OCI-LY3 (cell line): Measurements from ENCODE around the gene RPUSD1.
"Not testable (repeated sequence)": the region's sequence is repeated elsewhere in the genome, so short reads cannot be mapped to it uniquely, and the experiment has no call there.

Experiments
- H2AFZ ChIP-seq: fragments of 200-600, 300-600 bp; shearing (Covaris generic); 2 replicates; pipeline ENCODE4 v1.6.0; 2014; ENCODE audit warnings: antibody characterized with exemption, low read depth, low read length
- H3K27ac ChIP-seq: fragments of 200-600, 300-600 bp; sonication (generic); 2 replicates; pipeline ENCODE4 v1.5.1; 2014; ENCODE audit warnings: mild to moderate bottlenecking, low read length, moderate library complexity, mixed read lengths
- H3K27me3 ChIP-seq: fragments of 200-600, 300-600 bp; sonication (generic); 2 replicates; pipeline ENCODE4 v1.6.1; 2014; ENCODE audit warnings: low read depth, low read length, mixed read lengths
- H3K36me3 ChIP-seq: fragments of 200-600, 300-600 bp; sonication (generic); replicated peaks from 2 replicates; pipeline ENCODE3; 2014; ENCODE audit warnings: low read depth, low read length, mixed read lengths
- H3K4me1 ChIP-seq: fragments of 300-600, 200-600 bp; sonication (generic); 2 replicates; pipeline ENCODE4 v1.6.1; 2014; ENCODE audit warnings: low read length, mixed read lengths
- H3K4me2 ChIP-seq: fragments of 200-600, 300-600 bp; sonication (generic); 2 replicates; pipeline ENCODE4 v1.6.1; 2014; ENCODE audit warnings: low read length, mixed read lengths
- H3K4me3 ChIP-seq: fragments of 300-600, 200-600 bp; sonication (generic); 2 replicates; pipeline ENCODE4 v1.5.1; 2014; ENCODE audit warnings: antibody characterized with exemption, mild to moderate bottlenecking, low read length, moderate library complexity
- H3K79me2 ChIP-seq: fragments of 300-600, 200-600 bp; shearing (Covaris generic); 2 replicates; pipeline ENCODE4 v1.6.1; 2014; ENCODE audit warnings: mild to moderate bottlenecking, low read length, mixed read lengths
- H3K9ac ChIP-seq: fragments of 300-600, 200-600 bp; shearing (Covaris generic); 2 replicates; pipeline ENCODE4 v1.6.0; 2014; ENCODE audit warnings: mild to moderate bottlenecking, low read length, moderate library complexity
- H3K9me3 ChIP-seq: fragments of 200-600, 300-600 bp; shearing (Covaris generic); 2 replicates; pipeline ENCODE4 v1.6.1; 2014; ENCODE audit warnings: low read length, mixed read lengths; ENCODE audit not compliant: insufficient read depth
- H4K20me1 ChIP-seq: fragments of 200-600, 300-600 bp; sonication (generic); 2 replicates; pipeline ENCODE4 v1.6.1; 2016; ENCODE audit warnings: low read length, mixed read lengths; ENCODE audit not compliant: insufficient read depth
- EZH2phosphoT487 ChIP-seq: fragments of 200-600 bp; shearing (Covaris generic); IDR thresholded peaks from 2 replicates; pipeline ENCODE4 v1.6.1; 2018; ENCODE audit warnings: antibody characterized with exemption, mixed run types, low read depth
- TF ChIP-seq, protein P1 (sequence below): fragments of 200-600, 300-600 bp; sonication (generic); IDR thresholded peaks from 2 replicates; pipeline ENCODE4 v1.5.1; 2014; ENCODE audit warnings: antibody characterized with exemption, low read length, low read depth

RPUSD1 gene

DNA sequence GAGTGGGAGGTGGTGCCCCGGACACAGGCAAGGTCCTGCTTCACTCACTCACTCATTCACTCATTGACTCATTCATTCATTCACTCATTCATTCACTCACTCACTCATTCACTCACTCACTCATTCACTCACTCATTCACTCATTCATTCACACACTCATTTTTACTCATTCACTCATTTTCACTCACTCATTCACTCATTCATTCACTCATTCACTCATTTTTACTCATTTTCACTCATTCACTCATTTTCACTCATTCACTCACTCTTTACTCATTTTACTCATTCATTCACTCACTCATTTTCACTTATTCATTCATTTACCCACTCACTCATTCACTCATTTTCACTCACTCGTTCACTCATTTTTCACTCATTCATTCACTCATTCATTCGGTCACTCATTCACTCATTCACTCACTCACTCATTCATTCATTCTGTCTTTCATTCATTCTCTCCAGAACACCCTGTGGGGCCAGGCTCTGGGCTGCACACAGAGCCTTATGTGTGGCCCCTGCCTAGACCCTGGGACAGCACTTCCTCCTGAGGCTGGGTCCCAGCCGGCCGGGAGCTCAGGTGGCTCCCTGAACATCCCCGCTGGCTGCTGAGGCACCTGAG is 9.2 kb downstream of the RPUSD1 start:
- H3K4me1 ChIP-seq: no peaks in the 10 kb centered on the region
- TF ChIP-seq, protein P1, sequence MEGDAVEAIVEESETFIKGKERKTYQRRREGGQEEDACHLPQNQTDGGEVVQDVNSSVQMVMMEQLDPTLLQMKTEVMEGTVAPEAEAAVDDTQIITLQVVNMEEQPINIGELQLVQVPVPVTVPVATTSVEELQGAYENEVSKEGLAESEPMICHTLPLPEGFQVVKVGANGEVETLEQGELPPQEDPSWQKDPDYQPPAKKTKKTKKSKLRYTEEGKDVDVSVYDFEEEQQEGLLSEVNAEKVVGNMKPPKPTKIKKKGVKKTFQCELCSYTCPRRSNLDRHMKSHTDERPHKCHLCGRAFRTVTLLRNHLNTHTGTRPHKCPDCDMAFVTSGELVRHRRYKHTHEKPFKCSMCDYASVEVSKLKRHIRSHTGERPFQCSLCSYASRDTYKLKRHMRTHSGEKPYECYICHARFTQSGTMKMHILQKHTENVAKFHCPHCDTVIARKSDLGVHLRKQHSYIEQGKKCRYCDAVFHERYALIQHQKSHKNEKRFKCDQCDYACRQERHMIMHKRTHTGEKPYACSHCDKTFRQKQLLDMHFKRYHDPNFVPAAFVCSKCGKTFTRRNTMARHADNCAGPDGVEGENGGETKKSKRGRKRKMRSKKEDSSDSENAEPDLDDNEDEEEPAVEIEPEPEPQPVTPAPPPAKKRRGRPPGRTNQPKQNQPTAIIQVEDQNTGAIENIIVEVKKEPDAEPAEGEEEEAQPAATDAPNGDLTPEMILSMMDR: no peak
- no peak for TF ChIP-seq EZH2phosphoT487
- H3K27ac ChIP-seq: no peak overlapping the region
- no peak overlapping the region for H3K9ac ChIP-seq
- no peaks in the 10 kb centered on the region for H3K36me3 ChIP-seq
- no peaks in the 10 kb centered on the region for H3K9me3 ChIP-seq
- H3K79me2 ChIP-seq: no peaks in the 10 kb centered on the region
- no peak overlapping the region for H3K4me3 ChIP-seq
- peaks cover 20% of the 10 kb centered on the region for H3K27me3 ChIP-seq
- H4K20me1 ChIP-seq: no peaks in the 10 kb centered on the region
- no peak overlapping the region for H2AFZ ChIP-seq
- H3K4me2 ChIP-seq: no peak overlapping the region

DNA sequence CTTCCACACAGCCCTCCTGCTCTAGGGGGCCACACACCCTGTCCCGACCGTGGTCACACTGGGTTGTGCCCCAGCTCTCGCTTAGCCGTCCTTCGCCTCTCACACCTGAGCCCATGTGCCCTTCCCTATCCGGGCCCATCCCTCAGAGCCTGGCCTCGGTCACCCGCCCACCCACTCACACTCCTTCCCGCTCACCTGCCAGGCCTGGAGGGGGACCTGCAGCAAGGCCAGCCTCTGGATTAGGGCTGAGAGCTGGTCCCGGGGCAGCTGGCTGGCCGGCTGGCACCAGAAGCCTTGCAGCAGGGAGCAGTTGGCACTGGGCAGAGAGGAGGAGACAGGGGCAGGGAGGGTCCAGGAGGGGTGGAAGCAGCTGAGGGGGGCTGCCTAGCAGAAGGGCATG is 9.7 kb downstream of the RPUSD1 start:
- TF ChIP-seq, protein P1: no peak
- Histone ChIP-seq H3K9ac (no peak overlapping the region), H3K4me3 (no peak overlapping the region), H3K36me3 (no peaks in the 10 kb centered on the region), H3K9me3 (no peaks in the 10 kb centered on the region), H3K4me2 (no peak overlapping the region), H3K27me3 (peaks cover 20% of the 10 kb centered on the region), H3K79me2 (no peaks in the 10 kb centered on the region), H4K20me1 (no peaks in the 10 kb centered on the region), H3K4me1 (no peaks in the 10 kb centered on the region), H3K27ac (no peak overlapping the region), H2AFZ (no peak overlapping the region)

DNA sequence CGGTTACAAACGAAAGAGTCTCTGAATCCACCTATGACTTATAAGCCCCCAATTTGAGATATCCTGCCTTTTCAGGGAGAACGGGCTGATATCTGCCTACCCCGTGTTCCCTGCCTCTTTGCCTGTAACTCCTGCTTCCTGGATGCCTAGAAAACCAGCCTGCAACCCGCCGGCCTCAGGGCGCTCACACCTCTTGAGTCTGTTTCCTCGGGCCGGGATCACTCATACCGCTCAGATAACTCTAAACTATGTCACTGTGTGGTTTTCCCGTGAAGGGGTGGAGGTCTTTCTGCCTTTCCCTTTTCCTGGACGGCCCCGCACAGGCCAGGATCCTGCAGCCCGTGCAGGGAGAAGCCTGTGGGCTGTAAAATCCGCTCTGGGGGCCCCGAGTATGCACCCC is 10.4 kb downstream of the RPUSD1 start:
- TF ChIP-seq, protein P1: no peak
- no peak for TF ChIP-seq EZH2phosphoT487
- Histone ChIP-seq H3K27ac (no peak overlapping the region), H3K4me3 (no peak overlapping the region), H3K9ac (no peak overlapping the region), H2AFZ (peak overlapping the region; percentile 64; the same call in 1 of the 2 replicates), H3K36me3 (no peaks in the 10 kb centered on the region), H3K27me3 (peaks cover 15% of the 10 kb centered on the region), H4K20me1 (no peaks in the 10 kb centered on the region), H3K4me2 (no peak overlapping the region), H3K79me2 (no peaks in the 10 kb centered on the region), H3K9me3 (no peaks in the 10 kb centered on the region), H3K4me1 (no peaks in the 10 kb centered on the region)

DNA sequence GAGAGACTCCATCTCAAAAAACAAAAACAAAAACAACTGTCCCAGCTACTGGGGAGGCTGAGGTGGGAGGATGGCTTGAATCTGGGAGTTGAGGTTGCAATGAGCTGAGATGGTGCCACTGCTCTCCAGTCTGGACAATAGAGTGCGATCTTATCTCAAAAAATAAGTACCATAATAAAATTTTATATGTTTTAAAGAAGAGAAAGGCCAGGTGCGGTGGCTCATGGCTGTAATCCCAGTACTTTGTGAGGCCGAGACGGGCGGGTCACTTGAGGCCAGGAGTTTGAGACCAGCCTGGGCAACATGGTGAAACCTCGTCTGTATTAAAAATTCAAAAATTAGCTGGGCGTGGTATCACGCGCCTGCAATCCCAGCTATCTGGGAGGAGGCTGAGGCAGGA is 11.4 kb downstream of the RPUSD1 start:
- Histone ChIP-seq H3K27ac (no peak overlapping the region), H3K27me3 (peaks cover 15% of the 10 kb centered on the region), H3K79me2 (no peaks in the 10 kb centered on the region), H3K36me3 (no peaks in the 10 kb centered on the region), H4K20me1 (no peaks in the 10 kb centered on the region), H2AFZ (no peak overlapping the region), H3K9ac (no peak overlapping the region), H3K4me2 (no peak overlapping the region), H3K4me3 (no peak overlapping the region), H3K4me1 (no peaks in the 10 kb centered on the region), H3K9me3 (no peaks in the 10 kb centered on the region)
- no peak for TF ChIP-seq EZH2phosphoT487
- TF ChIP-seq, protein P1: no peak

DNA sequence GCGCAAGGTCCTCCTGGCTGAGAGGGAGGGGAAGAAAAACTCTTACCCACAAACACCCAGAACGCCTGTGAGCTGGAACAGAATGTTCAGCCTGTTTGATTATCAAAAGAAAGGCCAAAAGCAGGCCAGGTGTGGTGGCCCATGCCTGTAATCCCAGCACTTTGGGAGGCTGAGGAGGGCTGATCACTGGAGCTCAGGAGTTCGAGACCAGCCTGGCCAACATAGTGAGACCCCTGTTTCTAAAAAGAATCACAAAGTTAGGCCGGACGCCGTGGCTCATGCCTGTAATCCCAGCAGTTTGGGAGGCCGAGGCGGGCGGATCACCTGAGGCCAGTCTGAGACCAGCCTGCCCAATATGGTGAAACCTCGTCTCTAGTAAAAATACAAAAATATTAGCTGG is 11.9 kb downstream of the RPUSD1 start:
- peaks cover 15% of the 10 kb centered on the region for H3K27me3 ChIP-seq
- H3K27ac ChIP-seq, H3K79me2 ChIP-seq, H3K9me3 ChIP-seq, H3K4me1 ChIP-seq, H3K36me3 ChIP-seq, H3K4me3 ChIP-seq, H3K9ac ChIP-seq, H4K20me1 ChIP-seq, H3K4me2 ChIP-seq, H2AFZ ChIP-seq: not testable (repeated sequence)
